ENCODE measurements around the gene TLE4.
"Not testable (repeated sequence)": the region's sequence is repeated elsewhere in the genome, so short reads cannot be mapped to it uniquely, and the experiment has no call there.

The TLE4 gene

DNA sequence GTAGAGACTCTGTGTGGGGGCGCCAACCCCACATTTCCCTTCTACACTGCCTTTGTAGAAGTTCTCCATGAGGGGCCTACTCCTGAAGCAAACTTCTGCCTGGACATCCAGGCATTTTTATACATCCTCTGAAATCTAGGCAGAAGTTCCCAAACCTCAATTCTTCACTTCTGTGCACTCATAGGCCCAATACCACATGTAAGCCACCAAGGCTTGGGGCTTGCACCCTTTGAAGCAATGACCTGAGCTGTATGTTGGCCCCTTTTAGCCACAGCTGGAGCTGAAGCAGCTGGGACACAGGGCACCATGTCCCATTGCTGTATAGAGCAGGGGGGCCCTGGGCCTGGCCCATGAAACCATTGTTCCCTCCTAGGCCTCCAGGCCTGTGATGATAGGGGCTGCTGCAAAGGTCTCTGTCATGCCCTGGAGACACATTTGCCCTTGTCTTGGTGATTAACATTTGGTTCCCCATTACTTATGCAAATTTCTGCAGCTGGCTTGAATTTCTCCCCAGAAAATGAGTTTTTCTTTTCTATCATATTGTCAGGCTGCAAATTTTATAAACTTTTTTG is 180.2 kb downstream of the TLE4 start:
- DNase-seq; H3K36me3 ChIP-seq (ENCODE audit: control insufficient read depth in 4 of 4, insufficient read depth in 4 of 4, low read length in 3 of 4); H3K27ac ChIP-seq (ENCODE audit: insufficient read depth in 1 of 2, low read depth in 1 of 2, low read length in 2 of 2, poor library complexity in 1 of 2, severe bottlenecking in 2 of 2); H3K27me3 ChIP-seq (replicated peaks in 2 of 5; ENCODE audit: control insufficient read depth in 4 of 5, insufficient read depth in 5 of 5, low read length in 4 of 5); CTCF ChIA-PET; H3K4me3 ChIP-seq (ENCODE audit: control insufficient read depth in 1 of 7, extremely low read depth in 1 of 7, insufficient read depth in 4 of 7, low read depth in 2 of 7, low read length in 6 of 7); H3K4me1 ChIP-seq (ENCODE audit: control extremely low read depth in 1 of 4, control insufficient read depth in 4 of 4, insufficient read depth in 4 of 4, low read length in 3 of 4); POLR2A ChIA-PET: not testable (repeated sequence)
- H3K9me3 ChIP-seq (ENCODE audit: control extremely low read depth in 1 of 5, control insufficient read depth in 4 of 5, insufficient read depth in 2 of 5, low read depth in 1 of 5, low read length in 4 of 5) = peaks cover 0 to 10% (median 8%) of the 10 kb centered on the region in 5 experiments
- WGBS (ENCODE audit: insufficient coverage) = 100% methylated on average over 1 of the region's 1 CpG

DNA sequence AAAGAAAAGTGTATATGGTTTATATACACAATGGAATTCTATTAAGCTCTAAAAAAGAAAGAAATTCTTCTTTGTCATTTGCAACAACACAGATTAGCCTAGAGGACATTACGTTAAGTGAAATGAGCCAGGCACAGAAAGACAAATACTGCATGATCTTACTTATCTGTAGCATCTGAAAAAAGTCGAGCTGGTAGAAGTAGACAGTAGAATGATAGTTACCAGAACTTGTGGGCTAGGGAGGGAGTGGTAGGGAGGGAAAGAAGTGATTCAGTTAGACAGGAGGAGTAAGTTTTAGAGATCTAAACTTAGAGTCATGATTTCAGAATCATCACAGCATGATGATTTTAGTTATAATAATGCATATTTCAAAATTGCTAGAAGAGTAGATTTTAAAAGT is 184.6 kb downstream of the TLE4 start:
- ChIA-PET CTCF (interaction anchor here (1.0 to 1.7 kb wide), 3 partner anchors 14 to 51 kb away, joined by 3 read pairs; no protein-coding TSS in a partner anchor), POLR2A (no interaction called here)
- no peak overlapping the region for H3K4me3 ChIP-seq (ENCODE audit: control insufficient read depth in 1 of 7, extremely low read depth in 1 of 7, insufficient read depth in 4 of 7, low read depth in 2 of 7, low read length in 6 of 7)
- WGBS (ENCODE audit: insufficient coverage) = 79% methylated on average over 2 of the region's 2 CpGs
- no peaks in the 10 kb centered on the region for H3K27me3 ChIP-seq (replicated peaks in 2 of 5; ENCODE audit: control insufficient read depth in 4 of 5, insufficient read depth in 5 of 5, low read length in 4 of 5)
- H3K4me1 ChIP-seq (ENCODE audit: control extremely low read depth in 1 of 4, control insufficient read depth in 4 of 4, insufficient read depth in 4 of 4, low read length in 3 of 4) = no peaks in the 10 kb centered on the region
- peaks cover 0 to 10% (median 7%) of the 10 kb centered on the region in 5 experiments for H3K9me3 ChIP-seq (ENCODE audit: control extremely low read depth in 1 of 5, control insufficient read depth in 4 of 5, insufficient read depth in 2 of 5, low read depth in 1 of 5, low read length in 4 of 5)
- H3K36me3 ChIP-seq (ENCODE audit: control insufficient read depth in 4 of 4, insufficient read depth in 4 of 4, low read length in 3 of 4) = no peaks in the 10 kb centered on the region
- DNase-seq = no peak
- no peak overlapping the region for H3K27ac ChIP-seq (ENCODE audit: insufficient read depth in 1 of 2, low read depth in 1 of 2, low read length in 2 of 2, poor library complexity in 1 of 2, severe bottlenecking in 2 of 2)

DNA sequence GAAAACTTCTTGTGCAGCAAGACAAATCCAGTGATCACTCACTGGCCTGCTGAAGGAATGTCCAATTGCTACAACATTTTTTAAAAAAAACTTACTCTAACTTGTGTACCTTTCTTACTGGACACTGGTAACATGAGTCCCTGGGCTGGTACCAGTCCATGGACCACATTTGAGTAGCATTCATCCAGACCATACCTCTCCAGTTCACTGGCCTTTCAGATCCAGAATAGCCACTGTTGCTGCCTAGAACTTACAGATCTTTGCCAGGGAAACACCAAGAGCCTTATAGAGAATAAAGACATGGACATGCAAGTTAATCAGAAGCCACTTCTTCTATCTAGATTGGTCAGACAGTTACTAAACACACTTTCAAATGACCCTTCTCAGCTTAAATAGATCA is 185.3 kb downstream of the TLE4 start:
- no peaks in the 10 kb centered on the region for H3K27me3 ChIP-seq (replicated peaks in 2 of 5; ENCODE audit: control insufficient read depth in 4 of 5, insufficient read depth in 5 of 5, low read length in 4 of 5)
- peaks cover 0 to 5% (median 3%) of the 10 kb centered on the region in 5 experiments for H3K9me3 ChIP-seq (ENCODE audit: control extremely low read depth in 1 of 5, control insufficient read depth in 4 of 5, insufficient read depth in 2 of 5, low read depth in 1 of 5, low read length in 4 of 5)
- H3K4me3 ChIP-seq (ENCODE audit: control insufficient read depth in 1 of 7, extremely low read depth in 1 of 7, insufficient read depth in 4 of 7, low read depth in 2 of 7, low read length in 6 of 7) = no peak overlapping the region
- POLR2A ChIA-PET = no interaction called here
- CTCF ChIA-PET = interaction anchor here (1.0 to 1.7 kb wide), 3 partner anchors 15 to 52 kb away, joined by 3 read pairs; no protein-coding TSS in a partner anchor
- no peaks in the 10 kb centered on the region for H3K36me3 ChIP-seq (ENCODE audit: control insufficient read depth in 4 of 4, insufficient read depth in 4 of 4, low read length in 3 of 4)
- H3K27ac ChIP-seq (ENCODE audit: insufficient read depth in 1 of 2, low read depth in 1 of 2, low read length in 2 of 2, poor library complexity in 1 of 2, severe bottlenecking in 2 of 2) = no peak overlapping the region
- H3K4me1 ChIP-seq (ENCODE audit: control extremely low read depth in 1 of 4, control insufficient read depth in 4 of 4, insufficient read depth in 4 of 4, low read length in 3 of 4) = no peaks in the 10 kb centered on the region
- no peak for DNase-seq

DNA sequence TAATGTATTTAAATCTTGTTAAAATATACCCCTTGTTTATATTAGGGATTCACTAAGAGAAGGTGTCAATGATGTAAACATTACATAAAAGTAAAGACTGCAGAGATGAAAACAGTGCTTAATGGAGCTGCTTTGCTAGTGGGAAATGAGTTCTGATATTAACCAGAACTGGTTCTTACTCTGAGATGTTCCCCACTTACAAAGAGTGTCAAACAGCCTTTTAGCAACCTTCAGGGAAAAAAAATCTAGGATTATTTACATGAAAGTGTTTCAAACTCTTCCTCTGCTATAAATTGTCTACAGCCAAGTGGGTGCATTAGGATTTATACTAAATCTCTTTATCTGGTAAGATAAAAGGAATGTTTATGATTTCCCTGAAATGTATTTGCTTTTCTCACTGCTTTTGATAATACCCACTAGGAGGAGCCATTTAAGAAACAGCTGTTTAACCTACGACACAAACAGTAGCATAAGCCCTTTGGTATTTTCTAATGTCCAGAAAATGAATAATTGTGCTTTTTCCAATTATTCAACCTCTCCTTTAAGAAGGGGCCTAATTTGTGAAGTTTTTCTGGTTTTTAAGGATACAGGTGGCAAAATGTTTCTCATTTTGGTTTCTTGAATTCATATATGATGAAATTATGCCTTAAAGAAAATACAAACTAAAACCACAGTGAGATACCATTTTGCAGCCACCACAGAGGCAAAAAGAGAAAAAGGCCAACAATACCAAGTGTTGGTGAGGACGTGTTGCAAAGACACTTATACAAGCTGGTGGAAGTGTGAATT is 186.3 kb downstream of the TLE4 start:
- Histone ChIP-seq H3K27me3 (replicated peaks in 2 of 5; ENCODE audit: control insufficient read depth in 4 of 5, insufficient read depth in 5 of 5, low read length in 4 of 5) (no peaks in the 10 kb centered on the region), H3K9me3 (ENCODE audit: control extremely low read depth in 1 of 5, control insufficient read depth in 4 of 5, insufficient read depth in 2 of 5, low read depth in 1 of 5, low read length in 4 of 5) (no peaks in the 10 kb centered on the region), H3K27ac (ENCODE audit: insufficient read depth in 1 of 2, low read depth in 1 of 2, low read length in 2 of 2, poor library complexity in 1 of 2, severe bottlenecking in 2 of 2) (no peak overlapping the region), H3K4me3 (ENCODE audit: control insufficient read depth in 1 of 7, extremely low read depth in 1 of 7, insufficient read depth in 4 of 7, low read depth in 2 of 7, low read length in 6 of 7) (no peak overlapping the region), H3K4me1 (ENCODE audit: control extremely low read depth in 1 of 4, control insufficient read depth in 4 of 4, insufficient read depth in 4 of 4, low read length in 3 of 4) (no peaks in the 10 kb centered on the region), H3K36me3 (ENCODE audit: control insufficient read depth in 4 of 4, insufficient read depth in 4 of 4, low read length in 3 of 4) (no peaks in the 10 kb centered on the region)
- peak; percentile 9 to 22 (median 17) for DNase-seq
- WGBS (ENCODE audit: insufficient coverage) = no CpG with 5 or more reads among the region's 2 CpGs
- CTCF ChIA-PET = interaction anchor here (0.6 to 1.7 kb wide), 6 partner anchors 9 to 197 kb away, joined by 3 to 4 read pairs (median 3); no protein-coding TSS in a partner anchor
- POLR2A ChIA-PET = no interaction called here

DNA sequence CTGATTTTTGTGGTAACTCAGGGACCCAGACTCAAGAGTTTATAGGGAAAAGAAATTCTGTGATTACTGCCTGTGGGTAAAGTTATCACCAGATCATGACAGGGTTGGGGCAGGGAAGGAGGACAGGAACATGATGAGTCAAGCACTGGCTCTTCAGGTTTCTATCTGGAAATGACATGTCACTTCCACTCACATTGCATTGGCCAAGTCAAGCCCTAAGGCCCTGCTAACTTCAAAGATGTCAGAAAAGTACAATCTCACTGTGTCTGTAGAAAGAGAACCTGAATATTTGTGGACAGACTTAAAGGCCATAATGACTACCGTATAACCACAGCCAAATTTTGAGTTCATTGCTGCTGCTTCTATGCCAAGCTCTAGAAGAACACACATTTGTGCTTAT is 187.7 kb downstream of the TLE4 start:
- Histone ChIP-seq H3K4me1 (ENCODE audit: control extremely low read depth in 1 of 4, control insufficient read depth in 4 of 4, insufficient read depth in 4 of 4, low read length in 3 of 4) (no peaks in the 10 kb centered on the region), H3K4me3 (ENCODE audit: control insufficient read depth in 1 of 7, extremely low read depth in 1 of 7, insufficient read depth in 4 of 7, low read depth in 2 of 7, low read length in 6 of 7) (no peak overlapping the region), H3K9me3 (ENCODE audit: control extremely low read depth in 1 of 5, control insufficient read depth in 4 of 5, insufficient read depth in 2 of 5, low read depth in 1 of 5, low read length in 4 of 5) (no peaks in the 10 kb centered on the region), H3K36me3 (ENCODE audit: control insufficient read depth in 4 of 4, insufficient read depth in 4 of 4, low read length in 3 of 4) (no peaks in the 10 kb centered on the region), H3K27ac (ENCODE audit: insufficient read depth in 1 of 2, low read depth in 1 of 2, low read length in 2 of 2, poor library complexity in 1 of 2, severe bottlenecking in 2 of 2) (no peak overlapping the region), H3K27me3 (replicated peaks in 2 of 5; ENCODE audit: control insufficient read depth in 4 of 5, insufficient read depth in 5 of 5, low read length in 4 of 5) (no peaks in the 10 kb centered on the region)
- 100% methylated on average over 1 of the region's 1 CpG for WGBS (ENCODE audit: insufficient coverage)
- ChIA-PET CTCF (no interaction called here), POLR2A (no interaction called here)
- peak in 1 of 3 donors; percentile 4 for DNase-seq

DNA sequence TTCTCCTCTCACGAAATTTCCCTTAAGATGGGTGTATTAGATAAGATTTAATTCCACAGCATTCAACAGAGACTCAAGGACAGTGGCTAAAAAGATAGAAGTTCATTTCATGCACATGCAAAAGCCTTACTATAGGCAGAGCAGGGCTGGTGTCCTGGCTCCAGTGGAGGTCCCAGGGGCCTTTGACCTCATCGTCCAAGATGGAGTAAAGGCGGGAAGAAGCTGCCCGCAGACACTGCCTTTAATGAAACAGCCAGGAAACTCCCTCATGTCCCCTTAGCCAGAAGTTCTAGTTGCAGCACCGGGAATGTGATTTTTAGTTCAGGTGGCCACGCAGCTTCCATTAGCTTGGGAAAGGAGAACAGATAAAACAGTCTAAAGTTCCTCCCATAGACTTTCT is 190.3 kb downstream of the TLE4 start:
- no peaks in the 10 kb centered on the region for H3K9me3 ChIP-seq (ENCODE audit: control extremely low read depth in 1 of 5, control insufficient read depth in 4 of 5, insufficient read depth in 2 of 5, low read depth in 1 of 5, low read length in 4 of 5)
- no peaks in the 10 kb centered on the region for H3K27me3 ChIP-seq (replicated peaks in 2 of 5; ENCODE audit: control insufficient read depth in 4 of 5, insufficient read depth in 5 of 5, low read length in 4 of 5)
- POLR2A ChIA-PET = no interaction called here
- no peak overlapping the region for H3K27ac ChIP-seq (ENCODE audit: insufficient read depth in 1 of 2, low read depth in 1 of 2, low read length in 2 of 2, poor library complexity in 1 of 2, severe bottlenecking in 2 of 2)
- H3K4me1 ChIP-seq (ENCODE audit: control extremely low read depth in 1 of 4, control insufficient read depth in 4 of 4, insufficient read depth in 4 of 4, low read length in 3 of 4) = no peaks in the 10 kb centered on the region
- no peak for DNase-seq
- CTCF ChIA-PET = no interaction called here
- H3K36me3 ChIP-seq (ENCODE audit: control insufficient read depth in 4 of 4, insufficient read depth in 4 of 4, low read length in 3 of 4) = no peaks in the 10 kb centered on the region
- WGBS (ENCODE audit: insufficient coverage) = 98% methylated on average over 5 of the region's 6 CpGs
- no peak overlapping the region for H3K4me3 ChIP-seq (ENCODE audit: control insufficient read depth in 1 of 7, extremely low read depth in 1 of 7, insufficient read depth in 4 of 7, low read depth in 2 of 7, low read length in 6 of 7)

DNA sequence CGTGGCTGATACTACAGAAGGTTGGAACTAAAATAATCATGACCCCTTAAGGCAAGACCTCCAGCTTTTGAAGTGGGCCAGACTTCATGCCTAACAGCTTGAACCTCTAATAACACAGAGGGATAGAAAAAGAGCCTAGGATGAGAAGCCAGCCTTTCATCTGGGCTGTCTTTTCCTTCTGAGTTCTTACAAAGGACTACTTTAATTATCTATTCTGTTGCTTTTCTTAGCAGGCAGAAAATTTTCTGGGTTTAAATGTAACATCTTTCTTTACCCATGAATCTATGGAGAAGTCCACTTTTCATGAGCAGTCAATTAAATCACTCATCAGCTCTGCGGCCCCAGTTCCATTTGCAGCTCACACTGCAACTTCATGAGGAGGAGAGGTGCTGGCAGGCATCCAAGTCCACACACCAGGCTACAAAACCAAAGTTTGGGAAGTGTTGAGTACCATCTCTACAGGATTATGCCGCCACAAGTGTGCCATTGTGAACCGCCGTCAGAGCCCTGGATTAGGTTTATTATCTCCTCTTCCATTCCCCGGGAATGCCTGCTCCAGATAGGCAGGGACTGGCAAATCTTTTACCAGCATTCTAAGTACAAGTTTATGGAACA is 192.0 kb downstream of the TLE4 start:
- CTCF ChIA-PET = no interaction called here
- H3K9me3 ChIP-seq (ENCODE audit: control extremely low read depth in 1 of 5, control insufficient read depth in 4 of 5, insufficient read depth in 2 of 5, low read depth in 1 of 5, low read length in 4 of 5) = no peaks in the 10 kb centered on the region
- WGBS (ENCODE audit: insufficient coverage) = 93% methylated on average over 5 of the region's 6 CpGs

More for the DNA sequence above, 192.0 kb downstream of the TLE4 start:
- no peaks in the 10 kb centered on the region for H3K4me1 ChIP-seq (ENCODE audit: control extremely low read depth in 1 of 4, control insufficient read depth in 4 of 4, insufficient read depth in 4 of 4, low read length in 3 of 4)
- H3K4me3 ChIP-seq (ENCODE audit: control insufficient read depth in 1 of 7, extremely low read depth in 1 of 7, insufficient read depth in 4 of 7, low read depth in 2 of 7, low read length in 6 of 7) = no peak overlapping the region
- no peaks in the 10 kb centered on the region for H3K36me3 ChIP-seq (ENCODE audit: control insufficient read depth in 4 of 4, insufficient read depth in 4 of 4, low read length in 3 of 4)
- DNase-seq = no peak
- H3K27me3 ChIP-seq (replicated peaks in 2 of 5; ENCODE audit: control insufficient read depth in 4 of 5, insufficient read depth in 5 of 5, low read length in 4 of 5) = no peaks in the 10 kb centered on the region
- H3K27ac ChIP-seq (ENCODE audit: insufficient read depth in 1 of 2, low read depth in 1 of 2, low read length in 2 of 2, poor library complexity in 1 of 2, severe bottlenecking in 2 of 2) = no peak overlapping the region
- POLR2A ChIA-PET = no interaction called here
